Ascending aorta (tissue), 2 donors: ENCODE measurements around the gene FHIT. TPM values are rescaled to one million over a fixed set of nuclear protein-coding genes. Genes with fewer than 3 reads are reported as not detected.

Experiments used
- DNase-seq, 2 donors: peaks; one replicate each; pipeline ENCODE4 v3.0.0-alpha.2; 2019; ENCODE audit warnings: low spot score in 2 of 2
- H3K27ac ChIP-seq, 2 donors: fragments of 200-600 bp; sonication (generic); one replicate each; pipeline ENCODE4 v1.5.1; 2016 to 2017; ENCODE audit warnings: mild to moderate bottlenecking in 1 of 2
- H3K27me3 ChIP-seq: fragments of 200-600 bp; sonication (generic); one replicate; pipeline ENCODE4 v1.5.1; 2017
- H3K36me3 ChIP-seq, 2 donors: fragments of 200-600 bp; sonication (generic); one replicate each; pipeline ENCODE4 v1.5.1; 2016
- H3K4me1 ChIP-seq, 2 donors: fragments of 200-600 bp; sonication (generic); one replicate each; pipeline ENCODE4 v1.5.1; 2016 to 2017; ENCODE audit warnings: mild to moderate bottlenecking in 1 of 2
- H3K4me3 ChIP-seq, 2 donors: fragments of 200-600 bp; sonication (generic); one replicate each; pipeline ENCODE4 v1.5.1; 2016 to 2017; ENCODE audit warnings: mild to moderate bottlenecking in 1 of 2
- H3K9me3 ChIP-seq, 2 donors: fragments of 200-600 bp; sonication (generic); one replicate each; pipeline ENCODE4 v1.5.1; 2016
- intact Hi-C: fragments of 100-400 bp; cut with DNase I; formaldehyde crosslinking; loops from one replicate; pipeline ENCODE4 v1.15.1; 2023
- total RNA-seq: library from RNA; depleted of rRNA; stranded (reverse); fragments of >200 nt; gene quantifications from one replicate; pipeline ENCODE4 v1.1.0, GENCODE V29; 2016
- TF ChIP-seq, protein P1 (sequence below), 3 experiments: fragments of 200-600 bp in 2 of 3; fragments of 450-650 bp in 1 of 3; sonication (generic) in 2 of 3; IDR thresholded peaks; one replicate each; pipeline ENCODE4 v1.5.1; 2016 to 2019; ENCODE audit warnings: antibody characterized with exemption in 3 of 3, mild to moderate bottlenecking in 1 of 3, moderate library complexity in 1 of 3

FHIT gene
- total RNA-seq, 1 donor from 2014 or later: 0.21 TPM

DNA sequence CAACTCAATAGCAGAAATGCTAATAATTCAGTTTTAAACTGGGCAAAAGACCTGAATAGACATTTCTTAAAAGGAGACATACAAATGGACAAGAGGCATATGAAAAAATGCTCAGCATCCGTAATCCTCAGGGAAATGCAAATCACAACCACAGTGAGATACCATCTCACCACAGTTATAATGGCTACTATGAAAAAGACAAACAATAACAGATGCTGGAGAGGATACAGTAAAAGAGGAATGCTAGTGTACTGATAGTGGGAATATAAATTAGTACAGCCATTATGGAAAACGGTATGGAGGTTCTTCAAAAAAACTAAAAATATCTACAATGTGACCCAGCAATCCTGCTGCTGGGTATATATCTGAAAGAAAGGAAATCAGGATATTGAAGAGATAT is 367.2 kb downstream of the FHIT start:
- TF ChIP-seq, protein P1, sequence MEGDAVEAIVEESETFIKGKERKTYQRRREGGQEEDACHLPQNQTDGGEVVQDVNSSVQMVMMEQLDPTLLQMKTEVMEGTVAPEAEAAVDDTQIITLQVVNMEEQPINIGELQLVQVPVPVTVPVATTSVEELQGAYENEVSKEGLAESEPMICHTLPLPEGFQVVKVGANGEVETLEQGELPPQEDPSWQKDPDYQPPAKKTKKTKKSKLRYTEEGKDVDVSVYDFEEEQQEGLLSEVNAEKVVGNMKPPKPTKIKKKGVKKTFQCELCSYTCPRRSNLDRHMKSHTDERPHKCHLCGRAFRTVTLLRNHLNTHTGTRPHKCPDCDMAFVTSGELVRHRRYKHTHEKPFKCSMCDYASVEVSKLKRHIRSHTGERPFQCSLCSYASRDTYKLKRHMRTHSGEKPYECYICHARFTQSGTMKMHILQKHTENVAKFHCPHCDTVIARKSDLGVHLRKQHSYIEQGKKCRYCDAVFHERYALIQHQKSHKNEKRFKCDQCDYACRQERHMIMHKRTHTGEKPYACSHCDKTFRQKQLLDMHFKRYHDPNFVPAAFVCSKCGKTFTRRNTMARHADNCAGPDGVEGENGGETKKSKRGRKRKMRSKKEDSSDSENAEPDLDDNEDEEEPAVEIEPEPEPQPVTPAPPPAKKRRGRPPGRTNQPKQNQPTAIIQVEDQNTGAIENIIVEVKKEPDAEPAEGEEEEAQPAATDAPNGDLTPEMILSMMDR (IDR thresholded peaks at IDR 0.05): no peak

GRCh38 chr3:60877188-60877587 is 374.1 kb downstream of the FHIT start:
- Histone ChIP-seq H3K4me1 (no peaks in the 10 kb centered on the region), H3K9me3 (peaks cover 0 to 17% of the 10 kb centered on the region in 2 donors), H3K4me3 (no peak overlapping the region), H3K27ac (no peak overlapping the region), H3K27me3 (no peaks in the 10 kb centered on the region), H3K36me3 (no peaks in the 10 kb centered on the region)
- TF ChIP-seq, protein P1 (IDR thresholded peaks at IDR 0.05): no peak
- DNase-seq: no peak
- intact Hi-C loops: no loop called here

More for the DNA sequence above, 367.2 kb downstream of the FHIT start:
- Histone ChIP-seq H3K9me3 (peaks cover 4 to 21% of the 10 kb centered on the region in 2 donors), H3K4me1 (no peaks in the 10 kb centered on the region), H3K27me3 (no peaks in the 10 kb centered on the region), H3K27ac (no peak overlapping the region), H3K4me3 (no peak overlapping the region), H3K36me3 (no peaks in the 10 kb centered on the region)
- intact Hi-C loops: no loop called here
- DNase-seq: no peak

DNA sequence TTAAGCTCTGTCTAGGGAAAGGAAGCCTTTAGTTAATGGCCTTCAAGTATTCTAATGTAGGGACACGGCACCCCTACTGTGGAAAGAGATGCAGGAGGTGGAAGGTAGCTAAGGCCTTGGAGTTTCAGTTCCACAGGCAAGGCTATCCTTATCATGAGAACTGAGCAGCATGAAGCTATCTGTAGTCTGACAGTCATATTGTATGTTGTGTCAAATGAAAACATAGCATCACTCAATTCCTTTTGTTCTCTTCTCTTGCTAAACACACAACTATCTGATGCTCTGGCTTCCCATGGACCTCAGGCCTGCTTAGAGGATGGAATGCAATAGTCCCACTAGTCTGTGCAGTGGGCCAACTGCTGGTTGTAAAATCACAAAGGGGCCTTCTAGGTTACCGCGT is 380.9 kb downstream of the FHIT start:
- DNase-seq: no peak
- no peaks in the 10 kb centered on the region for H3K4me1 ChIP-seq
- no peaks in the 10 kb centered on the region for H3K27me3 ChIP-seq
- no peaks in the 10 kb centered on the region for H3K36me3 ChIP-seq
- H3K4me3 ChIP-seq: no peak overlapping the region
- intact Hi-C loops: no loop called here
- no peak overlapping the region for H3K27ac ChIP-seq
- no peaks in the 10 kb centered on the region for H3K9me3 ChIP-seq
- TF ChIP-seq, protein P1 (IDR thresholded peaks at IDR 0.05): no peak

- no peaks in the 10 kb centered on the region for H3K4me1 ChIP-seq
- intact Hi-C loops: no loop called here
- TF ChIP-seq, protein P1 (IDR thresholded peaks at IDR 0.05): no peak
- DNase-seq: no peak
- H3K9me3 ChIP-seq: no peaks in the 10 kb centered on the region
- no peak overlapping the region for H3K27ac ChIP-seq
- H3K27me3 ChIP-seq: no peaks in the 10 kb centered on the region
- no peak overlapping the region for H3K4me3 ChIP-seq
- no peaks in the 10 kb centered on the region for H3K36me3 ChIP-seq
Measured at GRCh38 chr3:60867200-60867599, 384.1 kb downstream of the FHIT start.

GRCh38 chr3:60856257-60857046 is 394.8 kb downstream of the FHIT start:
- no peak for DNase-seq
- no peaks in the 10 kb centered on the region for H3K27me3 ChIP-seq
- no peaks in the 10 kb centered on the region for H3K4me1 ChIP-seq
- H3K27ac ChIP-seq: no peak overlapping the region
- H3K4me3 ChIP-seq: no peak overlapping the region
- H3K36me3 ChIP-seq: no peaks in the 10 kb centered on the region
- intact Hi-C loops: no loop called here
- TF ChIP-seq, protein P1 (IDR thresholded peaks at IDR 0.05): no peak
- no peaks in the 10 kb centered on the region for H3K9me3 ChIP-seq
